ENCODE measurements around the gene UBE3D. TPM values are rescaled to one million over a fixed set of nuclear protein-coding genes. Genes with fewer than 3 reads are reported as not detected.

The UBE3D gene
- polyA plus RNA-seq, 2 of the 4 experiments (the other 2 are of a cell fraction) = 4.4 to 6.2 TPM

DNA sequence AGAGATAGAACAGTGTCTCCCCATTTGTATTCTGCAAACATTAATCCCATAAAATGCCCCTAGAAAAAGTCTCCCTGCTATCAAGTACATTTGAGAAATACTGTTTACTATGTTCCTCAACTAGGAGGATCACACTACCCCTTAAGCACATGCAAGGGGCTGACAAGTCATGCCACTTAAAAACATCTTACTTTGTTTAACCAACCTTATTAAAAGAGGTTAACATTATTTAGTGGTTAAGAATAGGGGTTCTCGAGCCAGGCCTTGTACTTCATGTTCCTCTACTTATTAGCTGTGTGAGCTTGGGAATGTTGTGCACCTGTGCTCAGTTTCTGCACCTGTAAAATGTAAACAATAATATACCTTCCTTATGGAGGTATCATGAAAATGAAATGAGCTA lies 113.7 kb downstream of the UBE3D start:
- Histone ChIP-seq H3K4me3 (no peak overlapping the region), H3K27ac (no peak overlapping the region), H3K4me1 (no peaks in the 10 kb centered on the region), H3K4me2 (no peak overlapping the region), H3K9me3 (no peaks in the 10 kb centered on the region)
- no peak for DNase-seq (ENCODE audit: low read depth in 1 of 2, low spot score in 1 of 2)
- ChIA-PET POLR2A (no interaction called here), CTCF (no interaction called here)
- no peak for FAIRE-seq
- TF ChIP-seq RAD21 (conservative IDR thresholded peaks at IDR 0.05 in 1 of 2, IDR thresholded peaks at IDR 0.05 in 1 of 2) (no peak), ZC3H11A (IDR thresholded peaks at IDR 0.05) (no peak), ZSCAN20 (CRISPR knock-in tag; IDR thresholded peaks at IDR 0.05) (no peak), GATA3 (IDR thresholded peaks at IDR 0.05; ENCODE audit: borderline replicate concordance) (no peak), ESRRA (IDR thresholded peaks at IDR 0.05; ENCODE audit: borderline replicate concordance, low read length) (no peak), ZNF302 (CRISPR knock-in tag; IDR thresholded peaks at IDR 0.05) (no peak), HOXA7 (CRISPR knock-in tag; IDR thresholded peaks at IDR 0.05) (no peak), ZFP36 (IDR thresholded peaks at IDR 0.05; ENCODE audit: borderline replicate concordance, partially characterized antibody) (no peak), RNF2 (IDR thresholded peaks at IDR 0.05; ENCODE audit: borderline replicate concordance, low read depth) (no peak), CHD4 (IDR thresholded peaks at IDR 0.05; ENCODE audit: borderline replicate concordance) (no peak), HDAC2 (IDR thresholded peaks at IDR 0.05) (no peak), SREBF2 (IDR thresholded peaks at IDR 0.05) (no peak)
- TF ChIP-seq, protein P1, sequence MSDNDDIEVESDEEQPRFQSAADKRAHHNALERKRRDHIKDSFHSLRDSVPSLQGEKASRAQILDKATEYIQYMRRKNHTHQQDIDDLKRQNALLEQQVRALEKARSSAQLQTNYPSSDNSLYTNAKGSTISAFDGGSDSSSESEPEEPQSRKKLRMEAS (IDR thresholded peaks at IDR 0.05) = no peak
- TF ChIP-seq, protein P2, sequence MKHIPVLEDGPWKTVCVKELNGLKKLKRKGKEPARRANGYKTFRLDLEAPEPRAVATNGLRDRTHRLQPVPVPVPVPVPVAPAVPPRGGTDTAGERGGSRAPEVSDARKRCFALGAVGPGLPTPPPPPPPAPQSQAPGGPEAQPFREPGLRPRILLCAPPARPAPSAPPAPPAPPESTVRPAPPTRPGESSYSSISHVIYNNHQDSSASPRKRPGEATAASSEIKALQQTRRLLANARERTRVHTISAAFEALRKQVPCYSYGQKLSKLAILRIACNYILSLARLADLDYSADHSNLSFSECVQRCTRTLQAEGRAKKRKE (CRISPR knock-in tag; IDR thresholded peaks at IDR 0.05; ENCODE audit: low read depth) = no peak
- TF ChIP-seq, protein P3, sequence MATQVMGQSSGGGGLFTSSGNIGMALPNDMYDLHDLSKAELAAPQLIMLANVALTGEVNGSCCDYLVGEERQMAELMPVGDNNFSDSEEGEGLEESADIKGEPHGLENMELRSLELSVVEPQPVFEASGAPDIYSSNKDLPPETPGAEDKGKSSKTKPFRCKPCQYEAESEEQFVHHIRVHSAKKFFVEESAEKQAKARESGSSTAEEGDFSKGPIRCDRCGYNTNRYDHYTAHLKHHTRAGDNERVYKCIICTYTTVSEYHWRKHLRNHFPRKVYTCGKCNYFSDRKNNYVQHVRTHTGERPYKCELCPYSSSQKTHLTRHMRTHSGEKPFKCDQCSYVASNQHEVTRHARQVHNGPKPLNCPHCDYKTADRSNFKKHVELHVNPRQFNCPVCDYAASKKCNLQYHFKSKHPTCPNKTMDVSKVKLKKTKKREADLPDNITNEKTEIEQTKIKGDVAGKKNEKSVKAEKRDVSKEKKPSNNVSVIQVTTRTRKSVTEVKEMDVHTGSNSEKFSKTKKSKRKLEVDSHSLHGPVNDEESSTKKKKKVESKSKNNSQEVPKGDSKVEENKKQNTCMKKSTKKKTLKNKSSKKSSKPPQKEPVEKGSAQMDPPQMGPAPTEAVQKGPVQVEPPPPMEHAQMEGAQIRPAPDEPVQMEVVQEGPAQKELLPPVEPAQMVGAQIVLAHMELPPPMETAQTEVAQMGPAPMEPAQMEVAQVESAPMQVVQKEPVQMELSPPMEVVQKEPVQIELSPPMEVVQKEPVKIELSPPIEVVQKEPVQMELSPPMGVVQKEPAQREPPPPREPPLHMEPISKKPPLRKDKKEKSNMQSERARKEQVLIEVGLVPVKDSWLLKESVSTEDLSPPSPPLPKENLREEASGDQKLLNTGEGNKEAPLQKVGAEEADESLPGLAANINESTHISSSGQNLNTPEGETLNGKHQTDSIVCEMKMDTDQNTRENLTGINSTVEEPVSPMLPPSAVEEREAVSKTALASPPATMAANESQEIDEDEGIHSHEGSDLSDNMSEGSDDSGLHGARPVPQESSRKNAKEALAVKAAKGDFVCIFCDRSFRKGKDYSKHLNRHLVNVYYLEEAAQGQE (IDR thresholded peaks at IDR 0.05) = no peak
- 71% methylated on average over 1 of the region's 1 CpG for WGBS (ENCODE audit: missing lambda C conversion rate)
- ATAC-seq = no peak

DNA sequence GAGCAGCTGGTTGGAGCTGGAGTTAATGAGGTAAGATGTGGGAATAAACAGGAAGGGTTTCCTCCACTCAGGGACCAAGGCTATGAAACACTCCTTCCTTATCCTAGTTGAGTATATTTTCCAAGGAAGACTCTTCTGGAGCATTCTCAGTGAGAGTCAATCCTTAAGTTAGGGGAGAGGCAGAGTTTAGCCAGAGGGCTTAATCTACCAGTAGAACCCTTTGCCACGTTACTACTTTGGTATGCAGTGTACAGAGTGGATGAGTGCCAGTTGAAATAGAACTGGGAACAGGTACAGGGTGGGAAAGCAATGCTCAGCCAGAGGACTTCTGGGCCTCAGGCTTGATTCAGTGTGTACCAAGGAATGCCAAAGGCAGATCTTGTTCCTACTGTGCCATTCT lies 114.3 kb downstream of the UBE3D start:
- ChIA-PET POLR2A (no interaction called here), CTCF (no interaction called here)
- DNase-seq (ENCODE audit: low read depth in 1 of 2, low spot score in 1 of 2) (no peak), FAIRE-seq (no peak), ATAC-seq (no peak)
- Histone ChIP-seq H3K4me2 (no peak overlapping the region), H3K9me3 (no peaks in the 10 kb centered on the region), H3K4me3 (no peak overlapping the region), H3K4me1 (no peaks in the 10 kb centered on the region), H3K27ac (no peak overlapping the region)
- WGBS (ENCODE audit: missing lambda C conversion rate) = 56% methylated on average over 1 of the region's 1 CpG
- no peak for TF ChIP-seq ZC3H11A (IDR thresholded peaks at IDR 0.05)
- TF ChIP-seq FOSL2 (IDR thresholded peaks at IDR 0.05) = no peak
- TF ChIP-seq FOSL2 (CRISPR knock-in tag; IDR thresholded peaks at IDR 0.05) = no peak
- TF ChIP-seq, protein P4, sequence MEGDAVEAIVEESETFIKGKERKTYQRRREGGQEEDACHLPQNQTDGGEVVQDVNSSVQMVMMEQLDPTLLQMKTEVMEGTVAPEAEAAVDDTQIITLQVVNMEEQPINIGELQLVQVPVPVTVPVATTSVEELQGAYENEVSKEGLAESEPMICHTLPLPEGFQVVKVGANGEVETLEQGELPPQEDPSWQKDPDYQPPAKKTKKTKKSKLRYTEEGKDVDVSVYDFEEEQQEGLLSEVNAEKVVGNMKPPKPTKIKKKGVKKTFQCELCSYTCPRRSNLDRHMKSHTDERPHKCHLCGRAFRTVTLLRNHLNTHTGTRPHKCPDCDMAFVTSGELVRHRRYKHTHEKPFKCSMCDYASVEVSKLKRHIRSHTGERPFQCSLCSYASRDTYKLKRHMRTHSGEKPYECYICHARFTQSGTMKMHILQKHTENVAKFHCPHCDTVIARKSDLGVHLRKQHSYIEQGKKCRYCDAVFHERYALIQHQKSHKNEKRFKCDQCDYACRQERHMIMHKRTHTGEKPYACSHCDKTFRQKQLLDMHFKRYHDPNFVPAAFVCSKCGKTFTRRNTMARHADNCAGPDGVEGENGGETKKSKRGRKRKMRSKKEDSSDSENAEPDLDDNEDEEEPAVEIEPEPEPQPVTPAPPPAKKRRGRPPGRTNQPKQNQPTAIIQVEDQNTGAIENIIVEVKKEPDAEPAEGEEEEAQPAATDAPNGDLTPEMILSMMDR (IDR thresholded peaks at IDR 0.05) = no peak
- TF ChIP-seq SREBF2 (IDR thresholded peaks at IDR 0.05) = no peak
- TF ChIP-seq JUNB (IDR thresholded peaks at IDR 0.05) = no peak
- TF ChIP-seq HEYL (CRISPR knock-in tag; IDR thresholded peaks at IDR 0.05) = no peak
- TF ChIP-seq TP53 (CRISPR knock-in tag; IDR thresholded peaks at IDR 0.05) = no peak
- no peak for TF ChIP-seq RNF2 (IDR thresholded peaks at IDR 0.05; ENCODE audit: borderline replicate concordance, low read depth)
- no peak for TF ChIP-seq FOXS1 (CRISPR knock-in tag; IDR thresholded peaks at IDR 0.05)
- TF ChIP-seq NPAS2 (CRISPR knock-in tag; IDR thresholded peaks at IDR 0.05; ENCODE audit: borderline replicate concordance) = no peak

Measured in A549 (cell line).